Mammary epithelial cell (primary cell): ENCODE measurements around the gene HLA-DRB5.

ENCODE experiments used
- CTCF ChIP-seq, 2 donors: IDR thresholded peaks in 1 of 2; conservative IDR thresholded peaks in 1 of 2; 2 replicates each; pipeline ENCODE4 v1.5.1; 2011 to 2012; ENCODE audit warnings: inconsistent platforms in 2 of 2, low read length in 2 of 2, mild to moderate bottlenecking in 2 of 2, control low read depth in 1 of 2, low read depth in 1 of 2; ENCODE audit not compliant: insufficient read depth in 1 of 2; ENCODE audit errors: extremely low read depth in 1 of 2
- EZH2 ChIP-seq: IDR thresholded peaks from 2 replicates; pipeline ENCODE4 v1.6.1; 2012; ENCODE audit warnings: low read length, inconsistent platforms, borderline replicate concordance

GRCh38 chr6:32519910-32520258 is 10.2 kb downstream of the HLA-DRB5 start:
- TF ChIP-seq CTCF (conservative IDR thresholded peaks at IDR 0.05 in 1 of 2, IDR thresholded peaks at IDR 0.05 in 1 of 2; ENCODE audit: extremely low read depth in 1 of 2, insufficient read depth in 1 of 2, low read depth in 1 of 2, low read length in 2 of 2) (no peak), EZH2 (no peak)
